GM18870 (cell line): ENCODE data around the gene LRRN4.
"Not testable (repeated sequence)": the region's sequence is repeated elsewhere in the genome, so short reads cannot be mapped to it uniquely, and the experiment has no call there.

Experiments used
- ATAC-seq: cut with Tn5 transposase; IDR thresholded peaks from one replicate; pipeline ENCODE4 v1.9.1; 2021; ENCODE audit warnings: moderate library complexity; ENCODE audit not compliant: unreplicated experiment

The LRRN4 gene

DNA sequence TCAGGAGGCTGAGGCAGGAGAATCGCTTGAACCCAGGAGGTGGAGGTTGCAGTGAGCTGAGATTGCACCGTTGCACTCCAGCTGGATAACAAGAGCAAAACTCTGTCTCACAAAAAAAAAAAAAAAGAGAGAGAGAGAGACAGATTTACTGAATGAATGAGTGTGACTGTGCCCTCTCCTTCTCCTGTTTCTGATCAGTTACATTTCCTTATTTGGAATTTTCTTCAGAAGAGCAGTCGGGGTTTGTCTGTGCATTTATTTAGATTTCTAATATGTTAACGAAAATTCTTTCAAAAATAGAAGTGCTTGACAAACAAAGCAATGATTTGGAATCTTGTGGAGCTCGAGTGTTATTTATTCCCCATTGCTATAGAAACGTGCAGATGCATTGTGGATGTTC, 6.4 kb upstream of the LRRN4 start:
- no peak for ATAC-seq

DNA sequence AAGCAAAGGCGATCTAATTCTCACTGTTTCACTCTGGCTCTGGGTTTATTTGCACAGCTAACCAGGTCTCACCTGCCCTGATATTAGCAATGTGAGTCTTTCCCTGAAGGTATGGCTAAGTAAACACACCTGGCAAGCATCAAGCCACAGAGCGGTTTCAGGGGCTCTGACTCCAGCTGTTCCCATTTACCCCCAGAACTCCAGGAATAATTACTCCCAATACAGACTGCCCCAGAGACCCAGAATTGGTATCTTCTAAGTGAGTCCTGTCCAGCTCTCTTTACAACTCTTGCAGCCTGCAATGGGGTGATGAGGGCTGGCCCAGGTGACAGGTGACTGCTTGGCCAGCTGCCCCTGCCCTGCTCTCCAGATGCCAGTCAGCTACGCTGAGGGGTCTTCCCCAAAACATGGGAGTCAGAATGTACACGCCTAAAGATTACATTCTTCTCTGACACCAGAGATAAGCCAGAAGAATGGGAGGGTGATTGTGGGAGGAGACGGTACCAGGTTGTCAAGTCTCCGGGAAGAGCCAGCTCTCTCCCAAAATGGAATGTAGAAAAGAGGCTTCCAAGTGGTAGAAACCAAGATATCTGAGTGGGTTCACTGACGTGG, 4.9 kb upstream of the LRRN4 start:
- no peak for ATAC-seq

DNA sequence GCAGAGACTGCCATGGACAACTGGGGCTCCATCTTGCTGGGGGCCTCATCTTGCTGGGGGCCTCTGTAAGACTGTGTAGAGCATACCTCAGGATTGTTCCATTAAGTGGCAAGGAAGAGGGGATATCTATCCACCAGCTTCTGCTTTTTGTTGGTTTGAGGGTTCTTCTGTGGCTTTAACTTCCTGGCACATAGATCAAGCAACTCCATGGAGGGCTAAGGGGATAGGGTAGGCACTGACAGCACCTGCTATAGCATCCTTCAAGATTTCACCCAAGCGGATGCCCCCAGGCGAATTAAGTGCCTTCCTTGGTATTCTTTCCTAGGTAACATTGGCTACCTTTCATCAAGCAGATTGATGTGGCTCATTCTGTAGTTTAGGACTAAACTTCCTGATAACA, 3.8 kb upstream of the LRRN4 start:
- no peak for ATAC-seq

DNA sequence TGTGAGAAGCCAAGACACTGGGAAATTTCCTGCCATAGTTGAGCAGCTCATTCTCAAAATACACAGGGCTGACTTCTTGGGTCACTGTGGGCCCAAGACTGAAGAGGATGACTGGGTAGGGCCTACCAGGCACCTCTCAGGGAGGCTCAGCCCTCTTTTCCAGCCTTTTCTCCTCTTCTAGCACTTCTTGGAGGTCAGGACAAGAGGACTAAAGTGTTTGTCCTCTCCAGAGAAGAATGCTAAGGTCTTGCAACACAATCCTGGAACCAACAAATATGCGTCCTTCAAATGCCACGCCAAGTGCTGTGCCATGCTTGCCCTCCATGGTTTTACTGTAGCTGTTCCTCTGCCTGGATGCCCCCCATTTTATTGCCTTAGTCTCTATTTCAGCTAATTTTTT, 3.3 kb upstream of the LRRN4 start:
- no peak for ATAC-seq

DNA sequence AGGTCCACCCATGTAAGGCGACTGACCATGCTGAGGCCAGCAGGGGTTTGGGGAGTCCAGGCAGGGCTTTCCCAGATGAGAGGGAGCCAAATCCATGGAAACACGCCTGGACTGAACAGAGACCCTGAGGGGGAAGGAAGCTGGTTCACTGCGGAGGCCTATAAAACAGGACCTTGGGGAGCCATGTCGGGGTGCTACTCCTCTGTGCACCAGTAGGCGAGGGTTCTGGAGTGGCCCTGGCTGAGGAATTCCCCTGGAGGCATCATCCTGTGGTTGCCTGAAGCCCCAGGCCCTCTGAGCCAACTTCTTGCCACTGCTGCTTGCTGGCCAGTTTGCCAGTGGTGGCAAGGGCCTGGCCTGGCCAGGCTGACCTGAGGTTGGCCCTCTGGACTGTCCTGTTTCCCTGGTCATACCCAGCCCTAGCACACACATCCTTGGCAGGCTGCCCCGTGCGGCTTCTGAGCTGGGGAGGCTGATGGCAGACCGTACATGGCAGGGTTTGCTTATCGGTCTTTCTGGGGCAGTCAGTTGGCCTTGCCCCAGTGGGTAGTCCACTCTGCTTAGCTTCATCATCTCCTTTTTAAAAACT, 2.2 kb upstream of the LRRN4 start:
- ATAC-seq = no peak

DNA sequence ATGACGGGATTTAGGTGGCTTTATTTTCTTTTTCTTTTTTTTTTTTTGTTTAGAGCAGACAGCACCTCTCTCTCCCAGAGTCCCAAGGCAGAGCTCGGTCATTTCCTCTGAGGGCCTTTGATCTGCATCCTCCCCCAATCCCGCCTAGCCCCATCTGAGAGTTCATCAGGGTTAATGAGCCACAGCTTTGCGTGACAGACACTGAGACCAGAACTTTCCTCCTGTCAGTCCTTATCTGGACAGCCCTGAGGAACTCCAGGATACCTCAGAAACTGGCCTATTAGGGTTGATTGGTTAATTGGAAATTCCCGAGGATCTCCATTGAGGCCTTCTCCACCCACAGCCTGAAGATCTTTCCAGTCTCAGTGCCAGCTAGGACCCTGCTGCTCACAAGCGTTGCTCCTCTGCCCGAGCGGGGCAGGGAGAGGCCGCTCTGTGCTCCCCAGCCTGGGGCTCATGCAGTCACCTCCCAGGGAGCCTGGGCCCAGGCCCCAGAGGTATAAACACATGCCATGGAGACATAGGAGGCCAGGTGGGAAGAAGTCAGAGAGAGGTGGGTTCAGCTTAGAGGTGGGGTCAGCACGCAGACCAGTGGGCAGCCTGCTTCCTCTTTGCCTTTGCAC, 1.4 kb upstream of the LRRN4 start:
- ATAC-seq = no peak

DNA sequence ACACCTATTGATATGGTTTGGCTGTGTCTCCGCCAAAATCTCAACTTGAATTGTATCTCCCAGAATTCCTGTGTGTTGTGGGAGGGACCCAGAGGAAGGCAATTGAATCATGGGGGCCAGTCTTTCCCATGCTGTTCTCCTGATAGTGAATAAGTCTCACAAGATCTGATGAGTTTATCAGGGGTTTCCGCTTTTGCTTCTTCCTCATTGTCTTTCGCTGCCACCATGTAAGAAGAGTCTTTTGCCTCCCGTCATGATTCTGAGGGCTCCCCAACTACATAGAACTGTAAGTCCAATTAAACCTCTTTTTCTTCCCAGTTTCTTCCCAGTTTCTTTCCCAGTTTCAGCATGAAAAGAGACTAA, 810 bp upstream of the LRRN4 start:
- not testable (repeated sequence) for ATAC-seq

DNA sequence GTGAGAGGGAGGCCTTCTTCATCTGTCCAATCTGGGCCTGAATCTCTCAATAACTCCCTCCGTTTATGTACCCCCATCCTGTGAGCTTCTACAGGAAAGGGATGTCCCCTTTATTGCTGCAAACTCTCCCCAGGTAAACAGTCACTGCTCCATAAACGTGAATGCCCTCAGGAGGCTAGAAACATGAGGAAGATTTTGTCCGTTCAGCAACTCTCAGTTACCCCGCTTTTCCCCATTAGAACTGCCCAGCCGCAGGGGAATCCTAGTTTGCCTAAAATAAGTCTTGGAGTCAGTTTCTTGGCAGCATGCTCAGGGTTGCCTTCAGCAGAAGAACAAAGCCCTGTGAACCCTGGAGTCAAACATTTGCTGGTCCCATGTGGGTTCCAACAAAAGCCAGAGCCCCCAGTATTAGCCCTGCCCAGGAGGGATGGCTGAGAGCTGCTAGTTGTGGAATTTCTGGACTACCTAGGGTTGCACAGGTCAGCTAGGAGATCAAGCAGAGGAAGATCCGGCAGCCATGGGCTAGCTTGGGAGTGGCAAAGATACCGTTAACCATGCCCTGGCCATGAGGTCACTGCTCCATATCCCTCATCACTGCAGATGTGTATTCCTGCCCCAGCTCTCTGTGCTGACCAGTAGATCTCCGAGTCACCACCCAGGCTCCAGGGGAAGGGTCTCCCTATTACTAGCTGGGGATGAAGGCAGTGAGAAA, 640 bp downstream of the LRRN4 start:
- ATAC-seq = no peak

DNA sequence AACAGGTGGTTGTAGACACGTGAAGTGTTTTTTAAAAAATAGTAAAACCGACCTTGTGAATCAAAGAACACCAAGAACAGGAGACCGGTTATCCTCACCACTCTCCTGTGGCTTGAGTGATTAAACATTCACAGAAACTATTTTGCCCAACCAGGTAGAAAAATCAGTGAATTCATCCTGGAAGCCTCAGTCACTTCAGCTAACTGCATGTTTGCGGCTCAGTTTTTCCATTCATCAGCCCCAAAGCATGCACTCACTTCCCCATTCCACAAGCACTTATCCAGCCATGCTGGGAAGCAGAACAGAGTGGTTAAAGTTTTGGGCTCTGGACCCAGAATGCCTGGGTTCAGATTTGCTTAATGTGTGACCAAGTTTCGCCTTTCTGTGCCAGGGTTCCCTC, 2.4 kb downstream of the LRRN4 start:
- ATAC-seq = no peak

DNA sequence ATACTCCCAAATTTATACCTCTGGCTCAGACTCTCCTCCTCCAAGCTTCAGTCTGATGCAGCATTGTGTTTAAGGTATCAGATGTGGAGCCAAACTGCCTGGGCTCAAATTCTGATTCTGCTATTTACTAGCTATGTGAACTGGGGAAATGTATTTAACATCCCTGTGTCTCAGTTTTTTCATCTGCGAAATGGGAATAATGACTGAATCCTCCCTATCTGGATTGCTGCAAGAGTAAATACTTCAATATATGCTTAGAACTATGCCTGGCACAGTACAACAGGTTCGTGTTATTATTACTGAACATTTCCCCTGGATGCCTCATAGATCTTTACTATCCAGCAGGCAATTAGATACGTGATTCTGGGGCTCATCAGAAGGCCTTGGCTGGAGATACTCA, 5.5 kb downstream of the LRRN4 start:
- ATAC-seq = no peak

DNA sequence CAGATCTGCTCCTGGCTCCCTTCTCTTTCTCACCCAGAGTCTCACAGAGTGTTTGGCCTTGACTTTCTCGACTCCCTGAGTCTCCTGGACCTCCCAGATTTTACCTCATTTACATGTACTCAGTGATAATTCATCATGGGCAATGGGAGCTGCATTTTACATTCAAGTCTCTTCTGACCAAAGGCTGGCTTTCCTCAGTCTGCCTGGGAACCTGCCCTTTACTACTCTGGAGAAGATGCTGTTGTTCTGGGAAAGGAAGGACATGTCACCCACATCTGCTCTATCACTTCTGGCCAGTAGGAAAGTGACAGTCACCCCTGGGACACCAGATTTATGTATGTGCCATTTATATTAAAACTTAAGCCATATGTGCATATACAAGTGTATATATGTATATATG, 7.4 kb downstream of the LRRN4 start:
- no peak for ATAC-seq

DNA sequence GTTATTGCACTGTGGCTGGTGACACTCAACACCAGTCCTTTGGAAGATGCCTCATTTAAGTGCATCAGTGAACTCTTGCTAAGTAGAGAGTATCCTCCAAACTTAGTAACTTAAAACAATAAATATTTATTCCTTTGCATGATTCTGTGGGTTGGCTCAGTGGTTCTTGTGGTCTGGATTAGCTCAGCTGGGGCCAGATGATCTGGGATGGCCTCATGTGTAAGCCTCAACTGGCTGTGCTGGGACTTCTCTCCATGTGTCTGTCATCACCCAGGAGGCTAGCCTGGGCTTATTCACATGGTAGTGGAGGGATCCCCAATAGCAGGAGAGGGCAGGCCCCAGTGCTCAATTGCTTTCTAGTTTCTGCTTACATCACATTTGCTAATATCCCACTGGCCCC, 8.3 kb downstream of the LRRN4 start:
- ATAC-seq = no peak

DNA sequence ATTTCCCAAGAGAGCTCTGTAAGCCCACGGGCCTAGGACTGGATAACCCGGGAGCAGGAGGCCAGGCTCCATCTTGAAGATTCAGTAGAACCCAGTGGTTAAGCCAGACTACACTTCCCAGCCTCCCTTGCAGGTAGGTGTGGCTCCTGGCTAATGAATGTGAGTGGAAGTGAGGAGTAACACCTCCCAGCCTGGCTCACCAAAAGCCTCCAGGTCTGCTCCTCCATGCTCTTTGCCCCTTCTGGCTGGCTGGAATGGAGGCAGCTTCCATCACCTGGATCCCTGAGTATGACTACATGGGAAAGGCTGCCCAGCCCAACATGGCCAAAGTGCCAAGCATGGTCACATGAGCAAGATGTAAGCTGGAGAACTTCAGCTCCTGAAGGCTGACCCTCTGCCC, 9.7 kb downstream of the LRRN4 start:
- ATAC-seq = no peak

DNA sequence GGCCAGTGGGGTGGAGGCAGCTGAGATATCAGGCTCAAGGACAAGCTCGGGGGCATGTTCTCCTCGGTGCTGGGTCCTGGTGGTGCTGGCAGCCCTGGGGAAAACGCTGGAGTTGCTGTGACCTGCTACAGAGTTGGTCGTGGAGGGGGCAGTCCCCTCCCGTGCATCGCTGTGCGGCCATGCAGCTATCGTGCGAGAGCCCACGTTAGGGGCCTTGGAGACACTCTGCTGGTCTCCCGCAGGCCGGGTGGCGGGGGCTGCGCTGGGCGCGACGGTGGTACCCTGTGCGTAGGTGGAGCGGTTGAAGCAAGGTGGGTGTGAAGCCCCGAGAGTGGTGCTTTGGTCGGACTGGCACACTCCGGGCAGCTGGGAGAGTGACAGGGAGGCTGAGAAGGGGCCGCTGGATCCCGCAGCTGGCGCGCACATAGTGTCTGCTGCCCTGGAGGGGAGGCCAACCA, 12.0 kb downstream of the LRRN4 start:
- ATAC-seq = no peak

DNA sequence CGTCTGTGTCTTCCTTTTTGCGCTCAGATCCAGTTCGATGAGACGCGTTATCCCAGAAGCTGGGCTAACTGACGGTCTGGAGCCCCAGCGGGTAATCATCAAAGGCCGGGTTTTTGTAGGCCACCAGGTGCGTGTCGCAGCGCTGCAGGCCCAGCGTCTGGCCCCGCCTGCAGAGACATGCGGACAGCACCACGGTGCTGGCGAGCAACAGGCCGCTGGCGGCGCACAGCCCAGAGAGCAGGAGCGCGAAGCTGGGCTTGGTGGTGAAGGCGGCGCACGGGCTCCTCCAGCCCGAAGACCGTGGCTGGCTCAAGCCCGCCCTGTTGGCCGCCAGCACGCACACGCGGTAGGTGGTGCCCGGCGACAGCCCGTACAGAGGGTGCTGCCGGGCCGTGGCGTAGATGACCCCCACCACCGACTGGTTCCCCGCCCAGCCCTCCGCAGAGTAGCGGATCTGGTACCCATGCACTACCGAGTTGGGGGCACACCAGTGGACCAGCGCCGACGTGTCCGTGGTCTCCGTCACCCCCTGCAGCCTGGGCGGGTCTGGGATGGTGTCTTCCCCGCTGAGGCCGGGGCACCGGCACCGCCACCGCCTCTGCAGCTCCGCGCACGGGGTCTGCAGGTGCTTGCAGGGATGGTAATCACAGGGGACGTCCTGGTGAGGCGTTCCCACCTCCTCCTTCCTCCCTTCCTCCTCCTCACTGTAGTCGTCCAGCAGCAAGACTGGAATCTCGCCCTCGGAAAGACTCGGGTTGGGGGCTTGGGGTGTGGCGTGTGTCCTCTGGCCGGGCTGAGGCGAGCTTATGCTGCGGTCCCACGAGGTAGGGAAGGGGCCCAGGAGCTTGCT, 12.7 kb downstream of the LRRN4 start:
- ATAC-seq = no peak

DNA sequence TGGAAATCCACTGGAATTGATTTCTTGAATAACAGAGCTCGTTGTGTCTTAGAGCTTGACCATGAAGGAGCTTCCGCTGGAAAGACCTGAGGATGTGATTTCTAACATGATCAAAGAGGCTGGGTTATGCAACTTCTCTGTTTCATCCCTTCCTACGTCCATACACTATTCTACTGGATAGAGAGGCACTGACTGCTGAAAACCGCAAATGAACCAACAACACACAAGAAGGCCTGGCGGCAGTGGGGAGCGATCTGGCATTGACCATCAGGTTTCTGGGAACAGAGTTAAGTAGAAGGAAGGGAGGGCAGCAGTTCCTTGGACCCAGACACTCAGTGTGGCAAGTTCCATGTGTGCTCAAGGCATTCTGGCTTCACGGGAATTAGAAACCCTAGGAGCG, 13.3 kb downstream of the LRRN4 start:
- no peak for ATAC-seq

DNA sequence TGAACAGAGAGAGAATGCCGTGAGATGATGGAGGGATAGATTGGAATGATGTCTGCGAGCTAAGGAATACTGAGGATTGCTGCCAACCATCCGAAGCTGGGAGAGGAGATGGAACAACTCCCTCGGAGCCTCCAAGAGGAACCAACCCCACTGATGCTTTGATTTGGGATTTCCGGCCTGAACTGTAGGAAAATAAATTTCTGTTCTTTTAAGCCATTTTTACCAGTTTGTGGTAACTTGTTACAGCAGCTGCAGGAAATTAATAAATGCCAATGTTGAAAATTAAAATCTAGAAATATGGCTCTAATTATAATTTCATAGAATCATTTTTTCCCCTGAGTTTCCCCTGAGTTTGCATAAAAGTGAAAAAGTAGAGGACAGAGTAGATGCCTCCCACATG, 14.1 kb downstream of the LRRN4 start:
- ATAC-seq = no peak

DNA sequence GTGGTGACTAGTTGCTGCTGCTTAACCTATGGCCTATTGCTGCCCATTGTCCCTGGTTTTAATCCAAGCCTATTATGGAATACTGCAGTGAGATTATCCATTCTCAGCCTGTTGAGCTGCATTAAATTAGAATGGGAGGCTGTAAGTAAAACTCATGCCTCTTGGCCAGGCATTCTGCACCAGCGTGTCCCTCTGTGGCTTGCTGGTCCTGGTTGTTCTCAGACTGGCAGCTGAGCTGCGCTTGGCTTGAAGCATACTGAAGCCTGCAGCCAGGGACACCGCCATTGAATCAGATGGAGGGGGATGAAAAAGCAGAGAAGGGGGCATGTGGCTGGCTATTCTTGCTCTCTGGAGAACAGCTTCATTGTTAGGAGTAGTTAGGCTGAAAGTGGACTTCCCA, 15.6 kb downstream of the LRRN4 start:
- no peak for ATAC-seq

DNA sequence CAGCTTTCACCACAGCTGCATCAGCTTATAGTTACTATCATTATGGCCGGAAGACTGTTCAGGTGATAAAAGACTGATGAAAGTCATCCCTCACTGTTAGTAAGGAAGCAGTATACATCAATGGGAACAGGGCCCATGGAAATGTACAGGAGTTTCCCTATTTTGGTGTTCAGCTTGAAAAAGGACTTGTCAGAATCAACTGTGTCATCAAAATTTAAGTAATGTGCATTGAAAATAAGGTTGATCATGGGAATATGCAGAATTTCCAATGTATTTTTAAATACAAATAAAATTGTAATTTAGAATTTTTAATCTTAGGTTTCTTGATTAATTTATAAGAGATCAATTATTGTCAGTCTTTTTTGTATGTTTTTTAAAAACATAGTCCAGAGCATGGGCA, 16.8 kb downstream of the LRRN4 start:
- no peak for ATAC-seq

DNA sequence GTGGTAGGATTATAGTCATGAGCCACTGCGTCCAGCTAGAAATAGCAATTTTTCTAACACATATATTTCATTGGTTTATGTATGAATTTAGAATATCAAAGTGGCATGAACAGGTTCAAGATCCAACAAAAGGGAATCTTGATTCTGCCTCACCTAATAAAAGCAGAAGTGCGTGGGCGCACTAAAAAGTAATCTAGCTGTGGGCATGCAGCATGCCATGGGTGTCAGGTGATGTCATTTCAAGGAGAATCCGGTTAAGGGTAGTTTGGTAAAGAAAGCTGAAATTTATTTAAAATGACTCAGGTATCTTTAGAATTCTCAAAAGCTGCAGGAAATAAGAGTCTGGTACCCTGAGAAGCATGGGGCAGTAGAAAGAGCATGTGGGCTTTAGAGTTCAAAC, 17.6 kb downstream of the LRRN4 start:
- no peak for ATAC-seq
